H1 (cell line): ENCODE data around the gene ATXN7L3.

Experiments
- CEBPB ChIP-seq: IDR thresholded peaks from 2 replicates; pipeline ENCODE4 v1.6.1; 2012; ENCODE audit warnings: low read depth, low read length
- CHD2 ChIP-seq: IDR thresholded peaks from 2 replicates; pipeline ENCODE4 v1.6.1; 2012; ENCODE audit warnings: low read length, improper control_type of control experiment
- CREB1 ChIP-seq: IDR thresholded peaks from 2 replicates; pipeline ENCODE4 v1.6.1; 2012; ENCODE audit warnings: inconsistent platforms
- CTCF ChIP-seq, 3 experiments: IDR thresholded peaks; 1 replicate in 2 of 3; 2 replicates in 1 of 3; pipeline versions ENCODE4 v1.5.1 to v1.6.1; 2011; ENCODE audit warnings: low read length in 3 of 3, mild to moderate bottlenecking in 3 of 3, inconsistent platforms in 2 of 3, low read depth in 1 of 3, moderate library complexity in 1 of 3; ENCODE audit not compliant: insufficient read depth in 1 of 3; ENCODE audit errors: control extremely low read depth in 1 of 3
- EZH2 ChIP-seq: fragments of 200-600 bp; sonication (generic); IDR thresholded peaks from 2 replicates; pipeline ENCODE4 v1.7.1; 2012; ENCODE audit warnings: low read depth, mild to moderate bottlenecking, moderate library complexity, low read length, inconsistent platforms; ENCODE audit not compliant: severe bottlenecking
- FOSL1 ChIP-seq: IDR thresholded peaks from 2 replicates; pipeline ENCODE4 v1.6.1; 2011; ENCODE audit warnings: mild to moderate bottlenecking, low read depth, low read length, moderate library complexity; ENCODE audit not compliant: insufficient read depth
- JUN ChIP-seq: IDR thresholded peaks from 2 replicates; pipeline ENCODE4 v1.6.1; 2011; ENCODE audit warnings: low read depth, mild to moderate bottlenecking, improper control_type of control experiment, low read length
- JUND ChIP-seq: IDR thresholded peaks from 2 replicates; pipeline ENCODE4 v1.6.1; 2011; ENCODE audit warnings: mild to moderate bottlenecking, improper control_type of control experiment, low read length
- NANOG ChIP-seq: IDR thresholded peaks from 2 replicates; pipeline ENCODE4 v1.6.1; 2011; ENCODE audit warnings: low read length, low read depth, mild to moderate bottlenecking, inconsistent platforms; ENCODE audit not compliant: insufficient read depth, poor library complexity, severe bottlenecking
- RXRA ChIP-seq: IDR thresholded peaks from 2 replicates; pipeline ENCODE4 v1.6.1; 2011; ENCODE audit warnings: low read depth, mild to moderate bottlenecking, low read length, moderate library complexity; ENCODE audit not compliant: insufficient read depth
- SP4 ChIP-seq: IDR thresholded peaks from 2 replicates; pipeline ENCODE4 v1.6.1; 2012; ENCODE audit warnings: low read length, inconsistent platforms
- TAF1 ChIP-seq: IDR thresholded peaks from 2 replicates; pipeline ENCODE4 v1.6.1; 2011; ENCODE audit warnings: mild to moderate bottlenecking, low read depth, low read length

GRCh38 chr17:44219616-44220212 lies 20.0 kb upstream of the ATXN7L3 start, which contains the start of gene UBTF:
- TF ChIP-seq EZH2 (no peak), CTCF (IDR thresholded peaks at IDR 0.05; ENCODE audit: control extremely low read depth in 1 of 3, insufficient read depth in 1 of 3, low read depth in 1 of 3, low read length in 3 of 3) (peak in 2 of 3 experiments; percentile 0 to 8; a peak in 1 of 4 replicates), CREB1 (no peak), NANOG (no peak), SP4 (no peak), CHD2 (no peak), JUND (no peak), CEBPB (no peak), TAF1 (no peak), RXRA (no peak), JUN (no peak), FOSL1 (no peak)
